NOMO-1 treated with DMSO at 0.1 percent for 48 hours (cell line): Measurements from ENCODE around the gene LRRC38.
"Not testable (repeated sequence)": the region's sequence is repeated elsewhere in the genome, so short reads cannot be mapped to it uniquely, and the experiment has no call there.

Experiments
- DNase-seq: peaks from one replicate; lab custom pipeline; 2025; ENCODE audit not compliant: unreplicated experiment; lab: John Stamatoyannopoulos, UW

The LRRC38 gene

DNA sequence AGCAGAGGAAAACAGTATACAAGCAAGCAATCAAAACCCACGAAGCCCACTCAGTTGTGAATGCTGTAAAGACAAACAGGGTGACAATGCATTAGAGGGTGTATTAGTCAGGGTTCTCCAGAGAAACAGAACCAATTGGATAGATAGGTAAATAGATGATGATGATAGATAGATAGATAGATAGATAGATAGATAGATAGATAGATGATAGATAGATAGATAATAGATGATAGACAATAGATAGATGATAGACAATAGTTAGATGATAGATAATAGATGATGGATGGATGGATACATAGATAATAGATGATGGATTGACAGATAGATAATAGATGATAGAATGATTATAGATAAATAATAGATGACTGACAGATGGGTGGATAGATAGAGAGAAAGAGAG is 48.3 kb downstream of the LRRC38 start:
- DNase-seq = no peak

DNA sequence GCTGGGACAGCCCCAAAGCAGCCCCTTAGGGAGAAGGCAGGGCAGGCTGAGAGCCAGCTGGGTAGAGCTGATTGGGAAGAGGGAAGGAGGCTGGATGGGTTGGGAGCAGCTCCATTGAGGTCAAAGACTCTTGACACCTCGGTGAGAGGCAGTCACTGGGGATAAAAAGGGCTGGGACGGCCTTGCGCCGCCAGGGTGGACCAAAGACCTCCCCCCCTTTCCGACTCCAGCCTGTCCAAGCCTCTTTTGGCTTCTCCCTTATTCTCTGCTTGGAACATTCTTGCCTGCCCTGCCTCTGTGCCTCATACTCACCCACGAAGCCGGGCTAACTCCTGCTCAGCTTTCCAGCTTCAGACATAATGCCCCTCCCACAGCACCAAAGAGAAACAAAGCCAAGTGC is 51.1 kb downstream of the LRRC38 start:
- no peak for DNase-seq

GRCh38 chr1:13461977-13462376 is 51.8 kb downstream of the LRRC38 start:
- DNase-seq = no peak

DNA sequence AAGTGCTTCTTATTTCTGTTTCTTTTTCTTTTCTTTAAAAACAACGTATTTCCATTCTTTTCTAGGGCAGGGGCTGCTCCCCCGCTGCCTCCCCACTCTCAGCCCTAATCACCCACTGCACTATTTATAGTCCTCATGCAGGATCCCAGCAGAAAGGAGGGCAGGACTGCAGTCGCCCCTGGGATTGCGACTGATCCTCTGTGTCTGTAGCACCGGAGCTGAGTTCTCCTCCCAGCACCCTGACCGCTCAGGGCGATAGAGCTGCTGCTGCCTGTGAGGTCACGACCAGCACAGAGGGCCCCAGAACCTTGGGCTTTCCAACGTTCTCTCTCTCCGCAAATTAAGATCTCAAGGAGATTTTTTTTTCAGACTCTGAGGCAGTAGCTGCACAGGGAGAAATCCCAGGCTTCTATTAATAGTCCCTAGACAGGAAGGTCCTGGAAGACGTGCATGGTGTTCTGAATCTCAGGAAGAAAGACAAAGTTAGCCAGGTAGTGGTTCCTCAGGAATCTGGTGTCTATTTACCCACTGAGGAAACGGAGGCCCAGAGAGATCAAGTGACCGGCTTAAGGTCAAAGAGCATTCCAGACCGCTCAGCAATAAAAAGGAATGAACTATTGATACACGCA is 56.8 kb downstream of the LRRC38 start:
- no peak for DNase-seq

DNA sequence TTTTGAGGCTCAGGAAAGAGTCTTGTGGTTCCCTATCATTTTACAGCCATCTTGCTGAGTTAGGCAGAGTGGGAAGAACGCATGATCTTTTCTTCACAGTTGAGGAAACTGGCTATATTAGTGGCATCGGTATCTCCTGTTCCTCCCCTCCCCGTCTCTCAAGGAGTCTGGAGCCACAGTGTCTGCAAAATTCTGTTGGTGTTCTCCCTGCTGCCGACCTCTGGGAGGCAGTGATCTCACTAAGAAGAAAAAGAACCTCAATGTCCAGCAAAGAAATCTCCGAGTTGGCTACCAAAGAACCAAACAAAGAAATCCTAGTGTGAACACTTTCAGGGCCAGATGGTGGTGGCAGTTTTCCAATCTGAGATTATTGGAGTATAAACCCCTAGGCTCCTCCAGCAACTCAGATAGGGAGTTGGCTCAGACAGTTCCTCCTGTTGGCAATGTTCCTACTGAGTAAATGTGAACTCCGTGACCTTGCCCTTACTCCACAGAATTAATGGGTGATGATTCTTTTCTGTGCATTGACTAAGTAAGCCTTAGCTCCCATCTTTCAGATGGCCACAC is 62.3 kb downstream of the LRRC38 start:
- DNase-seq = no peak

DNA sequence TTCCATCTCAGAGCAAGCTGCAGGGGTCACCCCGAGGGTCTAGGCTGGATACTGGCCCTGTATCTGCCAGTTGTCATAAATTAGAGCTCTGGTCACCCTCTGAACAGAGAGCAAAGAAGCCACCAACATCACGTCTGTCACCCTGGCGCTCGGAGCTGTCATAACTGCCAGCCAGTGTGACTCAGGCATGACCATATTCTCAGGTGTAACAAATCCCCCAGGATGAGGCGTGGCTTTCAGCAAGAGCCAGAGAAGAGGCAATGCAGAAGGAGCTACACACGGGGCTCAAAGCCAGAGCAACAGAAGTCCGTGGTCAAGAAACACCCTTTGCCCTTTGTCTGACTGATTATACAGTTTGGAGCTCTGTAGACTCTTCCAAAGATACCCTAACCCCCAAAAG is 63.6 kb downstream of the LRRC38 start:
- DNase-seq = no peak

GRCh38 chr1:13443335-13443979 is 70.3 kb downstream of the LRRC38 start:
- DNase-seq = no peak

DNA sequence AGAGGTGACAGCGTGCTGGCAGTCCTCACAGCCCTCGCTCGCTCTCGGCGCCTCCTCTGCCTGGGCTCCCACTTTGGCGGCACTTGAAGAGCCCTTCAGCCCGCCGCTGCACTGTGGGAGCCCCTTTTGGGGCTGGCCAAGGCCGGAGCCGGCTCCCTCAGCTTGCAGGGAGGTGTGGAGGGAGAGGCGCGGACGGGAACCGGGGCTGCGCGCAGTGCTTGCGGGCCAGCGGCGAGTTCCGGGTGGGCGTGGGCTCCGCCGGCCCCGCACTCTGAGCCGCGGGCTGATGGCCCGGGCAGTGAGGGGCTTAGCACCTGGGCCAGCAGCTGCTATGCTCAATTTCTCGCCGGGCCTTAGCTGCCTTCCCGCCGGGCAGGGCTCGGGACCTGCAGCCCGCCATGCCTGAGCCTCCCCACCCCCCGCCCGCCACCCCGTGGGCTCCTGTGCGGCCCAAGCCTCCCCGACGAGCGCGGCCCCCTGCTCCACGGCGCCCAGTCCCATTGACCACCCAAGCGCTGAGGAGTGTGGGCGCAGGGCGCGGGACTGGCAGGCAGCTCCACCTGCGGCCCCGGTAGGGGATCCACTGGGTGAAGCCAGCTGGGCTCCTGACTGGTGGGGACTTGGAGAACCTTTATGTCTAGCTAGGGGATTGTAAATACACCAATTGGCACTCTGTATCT is 74.6 kb downstream of the LRRC38 start:
- not testable (repeated sequence) for DNase-seq

DNA sequence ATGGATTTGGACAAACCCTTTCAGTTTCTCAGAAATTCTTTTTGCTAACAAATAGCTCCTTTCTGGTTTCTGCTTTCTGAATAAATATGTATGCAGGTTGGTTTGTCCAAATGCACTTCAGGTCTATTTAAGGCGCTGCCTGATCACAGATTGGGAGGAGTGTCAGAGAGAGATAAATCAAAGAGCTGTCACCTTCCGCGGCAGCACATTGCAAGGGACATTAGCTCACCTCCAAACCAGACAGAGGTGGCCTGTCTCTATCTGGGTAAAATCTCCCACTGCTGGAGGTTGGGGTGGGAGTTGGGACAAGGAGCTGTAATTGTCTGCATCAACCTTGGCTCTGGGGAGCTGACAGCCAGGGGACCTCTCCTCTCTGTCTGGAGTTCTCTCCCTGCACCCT is 78.3 kb downstream of the LRRC38 start:
- no peak for DNase-seq

GRCh38 chr1:13433694-13434358 is 80.0 kb downstream of the LRRC38 start:
- DNase-seq = not testable (repeated sequence)

GRCh38 chr1:13432251-13432650 is 81.6 kb downstream of the LRRC38 start:
- no peak for DNase-seq

DNA sequence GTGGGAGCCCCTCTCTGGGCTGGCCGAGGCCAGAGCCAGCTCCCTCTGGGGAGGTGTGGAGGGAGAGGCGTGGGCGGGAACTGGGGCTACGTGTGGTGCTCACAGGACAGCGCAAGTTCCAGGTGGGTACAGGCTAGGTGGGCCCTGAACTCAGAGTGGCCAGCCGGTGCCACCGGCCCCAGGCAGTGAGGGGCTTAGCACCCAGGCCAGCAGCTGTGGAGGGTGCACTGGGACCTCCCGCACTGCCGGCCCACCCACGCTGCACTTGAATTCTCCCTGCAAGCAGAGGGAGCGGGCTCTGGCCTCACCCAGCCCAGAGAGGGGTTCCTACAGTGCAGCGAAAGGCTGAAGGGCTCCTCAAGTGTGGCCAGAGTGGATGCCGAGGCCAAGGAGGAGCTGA is 83.3 kb downstream of the LRRC38 start:
- DNase-seq = no peak
